Colonic mucosa (tissue), 4 donors: ENCODE measurements around the gene LMO3. TPM values are rescaled to one million over a fixed set of nuclear protein-coding genes. Genes with fewer than 3 reads are reported as not detected.

Source experiments
- DNase-seq: peaks from one replicate; pipeline ENCODE4 v3.0.0-alpha.2; 2020
- H3K27ac ChIP-seq: fragments of 200-600 bp; one replicate; pipeline ENCODE4 v1.8.0; 2021
- H3K27me3 ChIP-seq: fragments of 200-600 bp; one replicate; pipeline ENCODE4 v1.8.0; 2021
- H3K36me3 ChIP-seq: fragments of 200-600 bp; one replicate; pipeline ENCODE4 v1.8.0; 2021
- H3K4me1 ChIP-seq: fragments of 200-600 bp; one replicate; pipeline ENCODE4 v1.8.0; 2021; ENCODE audit warnings: mild to moderate bottlenecking
- H3K4me3 ChIP-seq: fragments of 200-600 bp; one replicate; pipeline ENCODE4 v1.8.0; 2021
- H3K9ac ChIP-seq, 2 donors: one replicate each; pipeline ENCODE4 v1.7.0; 2013; ENCODE audit warnings: control low read depth in 2 of 2, low read depth in 2 of 2, low read length in 2 of 2
- H3K9me3 ChIP-seq: fragments of 200-600 bp; one replicate; pipeline ENCODE4 v1.8.0; 2021
- intact Hi-C: fragments of 100-400 bp; cut with DNase I; formaldehyde crosslinking; loops from one replicate; pipeline ENCODE4 v1.14.1; 2022
- total RNA-seq, 2 donors: library from RNA; stranded (reverse); fragmentation: NEBNext Ultra II Directional in 1 of 2; extraction: Animal tissue kit (Norgen Biotek cat#: 25700) in 1 of 2; gene quantifications; one replicate each; pipeline ENCODE4 v1.2.1, GENCODE V29; 2021
- TF ChIP-seq, protein P1 (sequence below): fragments of 200-600 bp; IDR thresholded peaks from one replicate; pipeline ENCODE4 v1.8.0; 2022; ENCODE audit warnings: antibody characterized with exemption, mild to moderate bottlenecking
- donor health status: healthy.
- donor health status: DM: no; HTN: no; CAD: no.
- donor health status: DM: no; HTN: no; CAD: no.

Gene LMO3
- total RNA-seq, 2 donors from 2014 or later = 0.72 to 8.1 TPM

DNA sequence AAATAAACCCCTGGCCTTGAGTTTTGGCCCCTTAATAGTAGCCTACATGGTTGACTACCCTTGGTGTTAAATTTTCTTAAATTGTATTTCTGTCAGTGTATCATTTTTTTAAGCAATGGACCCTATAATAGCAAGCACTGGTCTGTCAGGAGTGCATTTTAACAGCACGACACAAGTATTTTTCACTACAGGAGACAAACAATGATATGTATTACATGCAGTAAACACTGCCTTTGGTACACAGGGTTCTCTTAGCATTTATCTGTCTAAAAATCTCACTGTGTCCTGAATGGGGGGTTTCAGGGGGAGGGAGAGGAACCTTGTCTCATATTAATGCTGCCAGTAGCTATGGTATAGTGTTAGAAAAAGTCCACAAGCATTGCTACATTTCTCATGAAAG, 18.4 kb downstream of the LMO3 start:
- Histone ChIP-seq H3K4me1 (no peaks in the 10 kb centered on the region), H3K4me3 (no peak overlapping the region), H3K27ac (no peak overlapping the region), H3K27me3 (no peaks in the 10 kb centered on the region), H3K36me3 (no peaks in the 10 kb centered on the region), H3K9ac (no peak overlapping the region), H3K9me3 (no peaks in the 10 kb centered on the region)
- TF ChIP-seq, protein P1, sequence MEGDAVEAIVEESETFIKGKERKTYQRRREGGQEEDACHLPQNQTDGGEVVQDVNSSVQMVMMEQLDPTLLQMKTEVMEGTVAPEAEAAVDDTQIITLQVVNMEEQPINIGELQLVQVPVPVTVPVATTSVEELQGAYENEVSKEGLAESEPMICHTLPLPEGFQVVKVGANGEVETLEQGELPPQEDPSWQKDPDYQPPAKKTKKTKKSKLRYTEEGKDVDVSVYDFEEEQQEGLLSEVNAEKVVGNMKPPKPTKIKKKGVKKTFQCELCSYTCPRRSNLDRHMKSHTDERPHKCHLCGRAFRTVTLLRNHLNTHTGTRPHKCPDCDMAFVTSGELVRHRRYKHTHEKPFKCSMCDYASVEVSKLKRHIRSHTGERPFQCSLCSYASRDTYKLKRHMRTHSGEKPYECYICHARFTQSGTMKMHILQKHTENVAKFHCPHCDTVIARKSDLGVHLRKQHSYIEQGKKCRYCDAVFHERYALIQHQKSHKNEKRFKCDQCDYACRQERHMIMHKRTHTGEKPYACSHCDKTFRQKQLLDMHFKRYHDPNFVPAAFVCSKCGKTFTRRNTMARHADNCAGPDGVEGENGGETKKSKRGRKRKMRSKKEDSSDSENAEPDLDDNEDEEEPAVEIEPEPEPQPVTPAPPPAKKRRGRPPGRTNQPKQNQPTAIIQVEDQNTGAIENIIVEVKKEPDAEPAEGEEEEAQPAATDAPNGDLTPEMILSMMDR = no peak
- intact Hi-C loops = no loop called here
- DNase-seq = no peak

DNA sequence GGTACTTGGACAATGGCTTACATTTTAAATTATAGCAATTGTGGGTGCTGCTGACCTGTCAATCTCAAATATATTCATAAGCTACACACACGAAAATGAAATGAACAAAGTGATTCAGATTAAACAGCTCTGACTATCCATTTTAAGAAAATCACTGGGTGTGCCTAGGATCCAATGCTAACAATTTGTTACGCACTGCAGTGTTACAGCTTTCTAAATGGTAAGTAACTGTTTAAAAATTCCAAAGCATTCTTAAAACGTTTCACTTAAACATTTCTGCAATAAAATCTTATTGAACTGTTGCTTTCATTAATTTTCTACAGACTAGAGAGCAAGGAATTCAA, 18.9 kb downstream of the LMO3 start:
- no peak overlapping the region for H3K27ac ChIP-seq
- no peaks in the 10 kb centered on the region for H3K27me3 ChIP-seq
- H3K9me3 ChIP-seq = no peaks in the 10 kb centered on the region
- TF ChIP-seq, protein P1 = no peak
- H3K4me1 ChIP-seq = no peaks in the 10 kb centered on the region
- H3K9ac ChIP-seq = no peak overlapping the region
- H3K4me3 ChIP-seq = no peak overlapping the region
- intact Hi-C loops = no loop called here
- no peak for DNase-seq
- no peaks in the 10 kb centered on the region for H3K36me3 ChIP-seq

GRCh38 chr12:16586350-16587109, 19.4 kb downstream of the LMO3 start:
- Histone ChIP-seq H3K4me3 (no peak overlapping the region), H3K9me3 (no peaks in the 10 kb centered on the region), H3K27me3 (no peaks in the 10 kb centered on the region), H3K36me3 (no peaks in the 10 kb centered on the region), H3K27ac (no peak overlapping the region), H3K4me1 (no peaks in the 10 kb centered on the region), H3K9ac (no peak overlapping the region)
- TF ChIP-seq, protein P1 = no peak
- intact Hi-C loops = no loop called here
- DNase-seq = no peak

DNA sequence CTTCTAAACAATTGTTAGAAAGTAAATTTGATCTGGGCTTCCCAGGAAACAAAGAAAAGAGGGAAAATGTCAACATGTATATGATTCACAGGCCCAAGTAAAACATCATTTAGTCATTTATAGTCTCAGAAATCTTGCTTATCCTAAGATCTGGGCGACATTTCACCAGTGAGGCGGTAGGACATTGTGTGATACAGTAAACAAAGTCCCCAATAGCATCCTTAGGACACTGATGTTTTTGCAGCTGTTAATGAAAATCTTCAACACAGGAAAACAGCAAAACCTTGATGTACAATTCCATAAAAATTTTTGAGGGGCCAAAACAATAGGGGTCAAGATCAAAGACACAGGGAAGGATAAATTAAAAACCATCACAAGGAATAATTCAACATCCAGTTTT, 20.2 kb downstream of the LMO3 start:
- TF ChIP-seq, protein P1 = no peak
- Histone ChIP-seq H3K36me3 (no peaks in the 10 kb centered on the region), H3K27ac (no peak overlapping the region), H3K27me3 (no peaks in the 10 kb centered on the region), H3K4me3 (no peak overlapping the region), H3K9me3 (no peaks in the 10 kb centered on the region), H3K9ac (no peak overlapping the region), H3K4me1 (no peaks in the 10 kb centered on the region)
- intact Hi-C loops = no loop called here
- no peak for DNase-seq

- intact Hi-C loops = no loop called here
- H3K4me1 ChIP-seq = no peaks in the 10 kb centered on the region
- no peaks in the 10 kb centered on the region for H3K9me3 ChIP-seq
- no peak overlapping the region for H3K4me3 ChIP-seq
- no peak overlapping the region for H3K27ac ChIP-seq
- H3K36me3 ChIP-seq = no peaks in the 10 kb centered on the region
- no peak overlapping the region for H3K9ac ChIP-seq
- H3K27me3 ChIP-seq = no peaks in the 10 kb centered on the region
- no peak for DNase-seq
- TF ChIP-seq, protein P1 = no peak
These were observed 21.8 kb downstream of the LMO3 start for GRCh38 chr12:16583969-16584745.
